ENCODE measurements around the gene SLC45A2.

DNA sequence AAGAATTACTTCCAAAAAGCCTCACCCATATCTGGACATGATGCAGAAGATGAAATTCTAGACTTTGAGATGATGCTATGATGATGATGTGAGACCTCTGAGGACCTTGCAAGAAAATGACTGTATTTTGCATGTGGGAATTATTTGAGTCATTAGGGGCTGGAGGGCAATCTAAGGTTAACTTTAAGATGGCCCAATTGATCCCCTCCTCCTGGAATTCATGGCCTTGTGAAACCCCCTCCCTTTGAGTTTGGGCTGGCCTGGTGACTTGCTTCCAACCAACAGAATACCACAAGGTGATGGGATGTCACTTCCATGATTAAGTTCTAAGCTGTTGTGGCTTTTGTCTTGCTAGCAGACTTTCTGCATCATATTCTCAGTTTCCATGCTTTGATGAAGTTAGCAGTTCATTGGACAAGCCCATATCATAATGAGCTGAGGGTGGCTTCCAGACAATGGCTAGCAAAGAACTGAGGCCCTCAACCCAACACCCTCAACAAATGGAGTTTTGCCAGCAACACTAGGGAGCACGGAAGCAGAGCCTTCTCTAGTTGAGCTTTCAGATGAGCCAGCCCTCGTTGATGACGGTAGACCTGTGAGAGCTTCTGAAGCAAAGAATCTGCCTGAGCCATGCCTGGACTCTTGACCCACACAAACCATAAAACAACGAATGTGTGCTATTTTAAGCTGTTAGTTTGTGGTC lies 30.8 kb upstream of the SLC45A2 start:
- TF ChIP-seq EP300 (IDR thresholded peaks at IDR 0.05; ENCODE audit: borderline replicate concordance in 1 of 2, low read depth in 1 of 2, low read length in 1 of 2) (no peak), SIN3A (IDR thresholded peaks at IDR 0.05; ENCODE audit: borderline replicate concordance, low read depth, low read length) (no peak), CHD2 (IDR thresholded peaks at IDR 0.05; ENCODE audit: low read length, partially characterized antibody) (no peak), NRF1 (IDR thresholded peaks at IDR 0.05; ENCODE audit: low read depth, low read length) (no peak), YY1 (IDR thresholded peaks at IDR 0.05; ENCODE audit: low read depth) (no peak), MEF2A (IDR thresholded peaks at IDR 0.05; ENCODE audit: borderline replicate concordance, low read depth) (no peak), EZH2phosphoT487 (IDR thresholded peaks at IDR 0.05; ENCODE audit: borderline replicate concordance, low read depth) (no peak), FOSL2 (IDR thresholded peaks at IDR 0.05; ENCODE audit: borderline replicate concordance, low read depth) (no peak)
- TF ChIP-seq, protein P1, sequence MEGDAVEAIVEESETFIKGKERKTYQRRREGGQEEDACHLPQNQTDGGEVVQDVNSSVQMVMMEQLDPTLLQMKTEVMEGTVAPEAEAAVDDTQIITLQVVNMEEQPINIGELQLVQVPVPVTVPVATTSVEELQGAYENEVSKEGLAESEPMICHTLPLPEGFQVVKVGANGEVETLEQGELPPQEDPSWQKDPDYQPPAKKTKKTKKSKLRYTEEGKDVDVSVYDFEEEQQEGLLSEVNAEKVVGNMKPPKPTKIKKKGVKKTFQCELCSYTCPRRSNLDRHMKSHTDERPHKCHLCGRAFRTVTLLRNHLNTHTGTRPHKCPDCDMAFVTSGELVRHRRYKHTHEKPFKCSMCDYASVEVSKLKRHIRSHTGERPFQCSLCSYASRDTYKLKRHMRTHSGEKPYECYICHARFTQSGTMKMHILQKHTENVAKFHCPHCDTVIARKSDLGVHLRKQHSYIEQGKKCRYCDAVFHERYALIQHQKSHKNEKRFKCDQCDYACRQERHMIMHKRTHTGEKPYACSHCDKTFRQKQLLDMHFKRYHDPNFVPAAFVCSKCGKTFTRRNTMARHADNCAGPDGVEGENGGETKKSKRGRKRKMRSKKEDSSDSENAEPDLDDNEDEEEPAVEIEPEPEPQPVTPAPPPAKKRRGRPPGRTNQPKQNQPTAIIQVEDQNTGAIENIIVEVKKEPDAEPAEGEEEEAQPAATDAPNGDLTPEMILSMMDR (IDR thresholded peaks at IDR 0.05) = no peak
- TF ChIP-seq, protein P2, sequence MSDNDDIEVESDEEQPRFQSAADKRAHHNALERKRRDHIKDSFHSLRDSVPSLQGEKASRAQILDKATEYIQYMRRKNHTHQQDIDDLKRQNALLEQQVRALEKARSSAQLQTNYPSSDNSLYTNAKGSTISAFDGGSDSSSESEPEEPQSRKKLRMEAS (IDR thresholded peaks at IDR 0.05; ENCODE audit: low read depth) = no peak
- TF ChIP-seq, protein P3, sequence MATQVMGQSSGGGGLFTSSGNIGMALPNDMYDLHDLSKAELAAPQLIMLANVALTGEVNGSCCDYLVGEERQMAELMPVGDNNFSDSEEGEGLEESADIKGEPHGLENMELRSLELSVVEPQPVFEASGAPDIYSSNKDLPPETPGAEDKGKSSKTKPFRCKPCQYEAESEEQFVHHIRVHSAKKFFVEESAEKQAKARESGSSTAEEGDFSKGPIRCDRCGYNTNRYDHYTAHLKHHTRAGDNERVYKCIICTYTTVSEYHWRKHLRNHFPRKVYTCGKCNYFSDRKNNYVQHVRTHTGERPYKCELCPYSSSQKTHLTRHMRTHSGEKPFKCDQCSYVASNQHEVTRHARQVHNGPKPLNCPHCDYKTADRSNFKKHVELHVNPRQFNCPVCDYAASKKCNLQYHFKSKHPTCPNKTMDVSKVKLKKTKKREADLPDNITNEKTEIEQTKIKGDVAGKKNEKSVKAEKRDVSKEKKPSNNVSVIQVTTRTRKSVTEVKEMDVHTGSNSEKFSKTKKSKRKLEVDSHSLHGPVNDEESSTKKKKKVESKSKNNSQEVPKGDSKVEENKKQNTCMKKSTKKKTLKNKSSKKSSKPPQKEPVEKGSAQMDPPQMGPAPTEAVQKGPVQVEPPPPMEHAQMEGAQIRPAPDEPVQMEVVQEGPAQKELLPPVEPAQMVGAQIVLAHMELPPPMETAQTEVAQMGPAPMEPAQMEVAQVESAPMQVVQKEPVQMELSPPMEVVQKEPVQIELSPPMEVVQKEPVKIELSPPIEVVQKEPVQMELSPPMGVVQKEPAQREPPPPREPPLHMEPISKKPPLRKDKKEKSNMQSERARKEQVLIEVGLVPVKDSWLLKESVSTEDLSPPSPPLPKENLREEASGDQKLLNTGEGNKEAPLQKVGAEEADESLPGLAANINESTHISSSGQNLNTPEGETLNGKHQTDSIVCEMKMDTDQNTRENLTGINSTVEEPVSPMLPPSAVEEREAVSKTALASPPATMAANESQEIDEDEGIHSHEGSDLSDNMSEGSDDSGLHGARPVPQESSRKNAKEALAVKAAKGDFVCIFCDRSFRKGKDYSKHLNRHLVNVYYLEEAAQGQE (IDR thresholded peaks at IDR 0.05; ENCODE audit: low read depth, low read length) = no peak
- TF ChIP-seq, protein P4, sequence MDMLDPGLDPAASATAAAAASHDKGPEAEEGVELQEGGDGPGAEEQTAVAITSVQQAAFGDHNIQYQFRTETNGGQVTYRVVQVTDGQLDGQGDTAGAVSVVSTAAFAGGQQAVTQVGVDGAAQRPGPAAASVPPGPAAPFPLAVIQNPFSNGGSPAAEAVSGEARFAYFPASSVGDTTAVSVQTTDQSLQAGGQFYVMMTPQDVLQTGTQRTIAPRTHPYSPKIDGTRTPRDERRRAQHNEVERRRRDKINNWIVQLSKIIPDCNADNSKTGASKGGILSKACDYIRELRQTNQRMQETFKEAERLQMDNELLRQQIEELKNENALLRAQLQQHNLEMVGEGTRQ (IDR thresholded peaks at IDR 0.05; ENCODE audit: borderline replicate concordance, low read depth, low read length) = no peak
